DLD1 (cell line): Measurements from ENCODE around the gene ADAP1.
"Not testable (repeated sequence)": the region's sequence is repeated elsewhere in the genome, so short reads cannot be mapped to it uniquely, and the experiment has no call there.

Experiments used
- in situ Hi-C: cut with HindIII; loops from 2 replicates; pipeline ENCODE4 v1.10.0; 2017; ENCODE audit warnings: low sequenced_read_pairs

ADAP1 gene

GRCh38 chr7:885261-885892 is 69.1 kb downstream of the ADAP1 start:
- in situ Hi-C loops: no loop called here

- in situ Hi-C loops: no loop called here
Measured at GRCh38 chr7:884191-885003, 70.1 kb downstream of the ADAP1 start.

GRCh38 chr7:883055-884021 is 71.1 kb downstream of the ADAP1 start:
- in situ Hi-C loops: no loop called here

DNA sequence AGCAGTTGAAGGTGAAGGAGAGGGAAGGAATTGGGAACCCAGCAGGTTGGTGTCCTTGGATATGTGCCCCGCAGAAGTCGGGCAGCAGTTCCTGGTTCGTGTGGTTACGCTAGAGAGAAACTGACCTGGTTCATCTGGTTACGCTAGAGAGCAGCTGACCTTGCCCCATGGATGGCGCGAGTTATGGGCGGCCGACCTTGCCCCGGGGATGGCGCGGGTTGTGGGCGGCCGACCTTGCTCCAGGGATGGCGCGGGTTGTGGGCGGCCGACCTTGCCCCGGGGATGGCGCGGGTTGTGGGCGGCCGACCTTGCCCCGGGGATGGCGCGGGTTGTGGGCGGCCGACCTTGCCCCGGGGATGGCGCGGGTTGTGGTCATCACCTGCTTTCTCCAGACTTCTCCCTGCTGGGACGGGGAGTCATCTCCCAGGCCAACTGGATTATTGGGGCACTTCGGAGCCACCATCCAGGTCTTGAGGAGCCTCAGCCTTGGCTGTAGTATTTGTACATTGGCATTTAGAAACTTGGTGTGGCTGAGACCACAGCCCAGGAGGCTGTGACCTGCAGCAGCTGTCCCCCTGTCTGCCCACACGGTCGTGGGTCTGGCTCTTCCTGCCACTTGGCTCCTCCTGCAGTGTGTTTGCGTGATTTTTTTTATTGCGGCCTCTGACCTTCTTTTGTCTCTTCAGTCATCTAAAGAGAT is 72.0 kb downstream of the ADAP1 start:
- in situ Hi-C loops: no loop called here

- in situ Hi-C loops: no loop called here
Measured at GRCh38 chr7:881441-882234, 72.8 kb downstream of the ADAP1 start.

DNA sequence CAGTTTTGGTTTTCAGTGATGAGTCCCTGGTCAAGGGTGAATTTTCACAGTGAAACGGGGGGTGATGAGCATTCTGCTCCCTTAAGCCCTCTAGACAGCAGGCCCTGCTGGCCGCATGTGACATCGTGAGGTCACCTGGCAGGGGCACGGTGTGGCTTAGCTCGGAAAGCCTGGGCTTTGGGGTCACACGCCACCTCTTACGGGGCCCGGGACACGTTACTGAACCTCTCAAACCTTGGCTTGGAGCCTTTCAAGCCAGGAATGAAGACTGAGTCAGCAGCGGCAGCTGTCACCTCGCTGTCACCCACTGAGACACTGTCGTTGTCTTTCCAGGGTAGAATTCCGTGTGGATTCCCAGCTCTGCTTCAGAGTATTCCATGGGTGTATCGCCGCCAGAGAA is 74.0 kb downstream of the ADAP1 start:
- in situ Hi-C loops: no loop called here

- in situ Hi-C loops: no loop called here
Measured at GRCh38 chr7:879706-880105, 74.8 kb downstream of the ADAP1 start.

DNA sequence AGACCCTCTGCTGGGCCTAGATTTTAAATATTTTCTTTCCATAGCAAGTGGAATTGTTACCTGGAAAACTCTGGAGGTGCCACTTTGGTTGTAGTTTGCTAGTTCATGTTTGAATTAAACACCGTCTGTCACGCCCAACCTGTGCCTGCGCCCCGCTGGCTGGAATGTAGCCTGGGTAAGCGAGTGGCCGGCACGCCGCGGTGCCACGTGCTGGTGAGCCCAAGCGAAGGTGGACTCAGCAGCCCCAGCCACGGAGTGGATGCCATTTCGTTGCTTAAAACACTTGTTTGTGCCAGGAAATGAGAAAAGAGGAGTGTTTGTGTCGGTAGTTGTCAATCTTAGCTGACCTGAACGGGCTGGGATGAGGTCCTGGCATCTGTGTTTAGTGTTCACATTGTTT is 75.4 kb downstream of the ADAP1 start:
- in situ Hi-C loops: no loop called here

GRCh38 chr7:877312-878232 is 76.9 kb downstream of the ADAP1 start:
- in situ Hi-C loops: no loop called here

DNA sequence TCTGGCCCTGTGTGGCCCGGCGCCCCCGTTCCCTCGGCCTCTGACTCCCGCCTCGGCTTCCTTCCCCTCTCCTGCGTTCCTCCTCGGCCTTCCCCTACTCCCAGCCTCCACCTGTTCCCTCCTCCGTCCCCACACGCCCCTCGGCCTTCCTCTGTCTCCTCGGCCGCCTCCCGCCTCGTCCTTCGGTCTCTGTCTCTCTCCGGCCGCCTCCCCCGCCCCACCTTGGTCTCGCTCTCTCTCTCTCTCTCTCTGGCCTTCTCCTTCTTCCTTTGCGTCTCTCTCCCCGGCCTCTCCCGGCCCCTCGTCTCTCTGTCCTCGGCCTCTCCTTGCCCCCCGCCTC is 77.5 kb downstream of the ADAP1 start:
- in situ Hi-C loops: no loop called here

GRCh38 chr7:876077-876971 is 78.2 kb downstream of the ADAP1 start, which contains the start of gene GET4:
Gene GET4, plus strand, starts transcription at chr7:876554. Its CDS starts 92 bp downstream, at chr7:876646.
- in situ Hi-C loops: no loop called here

GRCh38 chr7:875476-876076 is 78.9 kb downstream of the ADAP1 start:
- in situ Hi-C loops: no loop called here

DNA sequence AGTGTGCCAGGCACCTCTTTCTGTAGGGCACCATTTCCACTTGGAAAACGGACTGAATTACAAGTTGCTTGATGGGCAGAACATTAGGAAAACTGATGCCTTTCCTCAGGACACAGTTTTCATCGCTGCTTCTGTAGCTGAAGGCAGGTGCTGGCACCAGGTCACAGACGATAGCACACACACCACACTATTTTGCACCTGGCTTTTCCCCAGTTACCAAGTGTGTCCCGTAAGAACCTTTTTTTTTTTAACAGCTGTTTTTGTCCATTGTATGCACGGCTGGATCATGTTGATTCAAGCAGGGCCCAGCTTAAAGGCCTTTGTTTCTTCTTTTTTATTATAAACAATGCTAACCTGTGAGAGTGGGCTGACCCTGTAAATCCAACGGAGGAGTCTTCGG is 79.4 kb downstream of the ADAP1 start:
- in situ Hi-C loops: no loop called here

DNA sequence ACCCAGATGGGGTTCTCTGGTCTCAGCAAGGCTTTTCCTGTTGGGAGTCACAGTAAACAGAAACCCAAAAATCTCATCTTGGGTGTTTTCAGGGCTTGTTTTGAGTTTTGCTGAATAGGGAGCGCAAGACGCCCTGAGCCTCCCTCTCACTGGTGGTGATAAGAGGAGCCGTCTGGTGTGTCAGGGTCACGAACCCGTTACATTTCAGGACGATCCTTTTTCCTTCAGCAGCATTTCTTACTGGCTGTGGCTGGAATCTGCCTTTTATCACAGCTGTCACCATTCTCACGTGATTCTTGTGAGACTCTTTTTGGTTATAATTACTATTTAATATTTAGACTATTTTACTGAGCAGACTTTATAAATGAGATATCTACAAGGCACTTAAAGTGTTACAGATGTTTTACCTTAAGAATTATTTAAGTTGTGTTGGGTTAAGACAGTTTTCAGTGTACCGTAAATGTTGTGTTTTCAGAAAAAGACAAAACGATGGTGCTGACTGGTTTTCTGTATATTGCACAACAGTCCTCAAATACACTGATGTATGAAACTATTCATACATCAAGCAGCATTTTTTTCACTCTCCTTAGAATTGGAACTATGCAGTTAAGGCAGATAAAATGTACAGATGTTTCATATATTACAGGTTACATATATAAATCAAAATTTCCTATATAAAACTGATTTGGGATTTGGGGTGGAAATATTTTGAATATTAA is 80.3 kb downstream of the ADAP1 start:
- in situ Hi-C loops: no loop called here

- in situ Hi-C loops: no loop called here
Measured at GRCh38 chr7:873367-874002, 81.0 kb downstream of the ADAP1 start.

- in situ Hi-C loops: not testable (repeated sequence)
Measured at GRCh38 chr7:872685-873084, 81.8 kb downstream of the ADAP1 start.
